Left kidney (tissue), 2 donors: ENCODE measurements around the gene SLC15A3. TPM values are rescaled to one million over a fixed set of nuclear protein-coding genes. Genes with fewer than 3 reads are reported as not detected.

ENCODE experiments used
- DNase-seq: peaks from one replicate; pipeline ENCODE4 v3.0.0-alpha.2; 2013
- polyA plus RNA-seq: library from polyadenylated mRNA; unstranded; fragments of 120-200 nt; gene quantifications from one replicate; pipeline ENCODE4 v1.2.1, GENCODE V29; 2013; ENCODE audit not compliant: insufficient read length

SLC15A3 gene
- polyA plus RNA-seq, 1 donor, result 15.7 TPM

DNA sequence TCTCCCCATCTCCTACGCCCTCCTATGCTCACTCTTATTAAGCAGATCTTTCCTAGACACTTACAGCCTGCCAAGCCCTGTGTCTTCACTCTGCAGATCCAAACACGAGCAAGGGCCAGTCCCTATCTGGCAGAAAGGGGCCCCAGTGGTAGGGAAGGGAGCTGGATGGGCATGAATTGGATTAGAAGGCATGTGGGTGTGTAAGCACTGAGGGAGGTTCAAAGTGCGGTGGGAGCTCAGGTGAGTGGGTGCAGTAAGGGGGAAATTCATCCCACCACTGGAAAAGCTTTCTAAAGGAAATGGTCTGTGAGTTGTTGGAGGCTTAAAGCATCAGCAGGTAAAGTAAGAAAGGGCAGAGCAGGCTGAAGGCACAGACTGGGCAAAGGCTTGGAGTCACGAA is 22.2 kb downstream of the SLC15A3 start:
- DNase-seq, result no peak

DNA sequence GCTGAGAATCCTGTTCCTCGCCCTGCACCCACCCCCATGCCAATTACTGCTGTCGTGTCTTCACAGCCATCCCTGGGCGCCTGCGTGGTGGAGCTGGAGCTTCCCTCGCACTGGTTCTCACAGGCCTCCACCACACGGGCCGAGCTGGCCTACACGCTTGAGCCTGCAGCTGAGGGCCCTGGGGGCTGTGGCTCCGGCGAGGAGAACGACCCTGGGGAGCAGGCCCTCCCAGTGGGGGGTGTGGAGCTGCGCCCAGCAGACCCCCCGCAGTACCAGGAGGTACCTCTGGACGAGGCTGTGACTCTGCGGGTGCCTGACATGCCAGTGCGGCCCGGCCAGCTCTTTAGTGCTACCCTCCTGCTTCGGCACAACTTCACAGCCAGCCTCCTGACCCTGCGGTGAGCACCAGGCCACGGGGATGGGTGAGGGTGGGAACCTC is 23.4 kb downstream of the SLC15A3 start:
- DNase-seq, result no peak

DNA sequence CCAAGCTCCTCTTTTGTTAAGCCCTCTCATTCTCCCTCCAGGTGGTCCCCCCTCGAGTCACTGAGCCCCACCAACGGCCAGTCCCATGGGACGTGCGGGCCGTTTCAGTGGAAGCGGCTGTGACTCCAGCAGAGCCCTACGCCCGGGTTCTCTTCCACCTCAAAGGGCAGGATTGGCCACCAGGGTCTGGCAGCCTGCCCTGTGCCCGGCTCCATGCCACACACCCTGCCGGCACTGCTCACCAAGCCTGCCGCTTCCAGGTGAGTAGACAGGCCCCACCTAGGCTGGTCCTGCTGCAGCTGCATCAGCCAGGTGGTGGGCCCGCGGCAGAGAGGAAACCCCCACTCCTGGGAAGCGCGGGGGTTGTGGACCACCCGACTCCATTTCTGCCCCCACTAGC is 24.4 kb downstream of the SLC15A3 start:
- no peak for DNase-seq

DNA sequence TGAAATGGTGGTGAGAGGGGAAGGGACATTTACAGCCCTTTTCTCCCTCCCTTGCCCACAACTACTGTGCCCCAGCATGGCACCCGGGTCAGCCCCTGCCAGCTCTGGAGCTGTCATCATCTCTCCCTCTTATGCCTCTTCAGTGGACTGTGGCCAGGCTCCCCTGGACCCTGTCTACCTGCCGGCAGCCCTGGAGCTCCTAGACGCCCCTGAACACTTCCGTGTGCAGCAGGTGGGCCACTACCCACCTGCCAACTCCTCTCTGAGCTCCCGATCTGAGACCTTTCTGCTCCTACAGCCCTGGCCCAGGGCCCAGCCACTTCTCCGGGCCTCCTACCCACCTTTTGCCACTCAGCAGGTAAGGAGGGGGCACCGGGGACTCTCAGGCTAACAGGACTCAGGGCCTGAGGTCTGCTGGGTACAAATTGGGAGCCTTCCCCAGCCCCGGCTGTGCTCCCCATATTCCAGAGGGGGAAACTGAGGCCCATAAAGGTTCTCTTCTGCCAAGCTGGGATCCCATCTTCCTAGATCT is 24.8 kb downstream of the SLC15A3 start:
- DNase-seq, result no peak

DNA sequence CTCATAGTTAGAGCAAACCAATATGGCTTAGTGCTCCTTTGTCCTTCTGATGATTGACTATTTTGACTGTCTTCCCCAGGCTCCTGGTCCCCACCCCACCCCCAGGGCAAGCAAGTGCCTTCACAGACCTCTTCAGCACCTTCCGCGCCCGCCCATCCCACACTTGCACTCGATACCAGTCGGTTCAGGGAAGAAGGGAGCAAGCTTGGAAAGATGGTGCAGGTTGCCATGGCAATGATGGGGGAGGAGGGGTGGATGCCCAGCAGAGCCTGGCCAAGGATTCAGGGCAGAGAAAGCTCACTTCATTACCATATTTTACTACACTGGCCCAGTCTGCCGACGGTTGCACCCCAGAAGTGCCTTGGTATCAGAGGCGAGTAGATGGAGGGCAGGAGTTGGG is 25.5 kb downstream of the SLC15A3 start:
- no peak for DNase-seq

DNA sequence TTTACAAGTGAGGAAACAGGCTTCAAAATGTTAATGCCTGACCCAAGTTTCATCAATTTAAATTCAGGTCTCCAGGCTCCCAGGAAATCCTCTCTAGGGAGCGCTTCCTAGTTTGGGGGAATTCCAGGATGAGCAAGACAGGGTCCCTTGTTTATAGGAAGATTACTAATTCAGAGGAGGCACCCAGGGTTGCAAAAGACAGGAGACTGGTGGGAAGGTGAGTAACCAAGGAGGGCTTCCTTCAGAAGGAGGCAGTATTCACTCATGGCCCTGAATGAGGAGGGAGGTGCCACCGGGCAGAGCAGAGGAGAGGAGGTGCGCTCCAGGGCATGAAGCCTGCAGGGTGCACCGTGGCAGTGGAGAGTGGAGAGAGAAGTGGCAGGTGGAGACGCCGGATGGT is 26.1 kb downstream of the SLC15A3 start:
- DNase-seq, result no peak

DNA sequence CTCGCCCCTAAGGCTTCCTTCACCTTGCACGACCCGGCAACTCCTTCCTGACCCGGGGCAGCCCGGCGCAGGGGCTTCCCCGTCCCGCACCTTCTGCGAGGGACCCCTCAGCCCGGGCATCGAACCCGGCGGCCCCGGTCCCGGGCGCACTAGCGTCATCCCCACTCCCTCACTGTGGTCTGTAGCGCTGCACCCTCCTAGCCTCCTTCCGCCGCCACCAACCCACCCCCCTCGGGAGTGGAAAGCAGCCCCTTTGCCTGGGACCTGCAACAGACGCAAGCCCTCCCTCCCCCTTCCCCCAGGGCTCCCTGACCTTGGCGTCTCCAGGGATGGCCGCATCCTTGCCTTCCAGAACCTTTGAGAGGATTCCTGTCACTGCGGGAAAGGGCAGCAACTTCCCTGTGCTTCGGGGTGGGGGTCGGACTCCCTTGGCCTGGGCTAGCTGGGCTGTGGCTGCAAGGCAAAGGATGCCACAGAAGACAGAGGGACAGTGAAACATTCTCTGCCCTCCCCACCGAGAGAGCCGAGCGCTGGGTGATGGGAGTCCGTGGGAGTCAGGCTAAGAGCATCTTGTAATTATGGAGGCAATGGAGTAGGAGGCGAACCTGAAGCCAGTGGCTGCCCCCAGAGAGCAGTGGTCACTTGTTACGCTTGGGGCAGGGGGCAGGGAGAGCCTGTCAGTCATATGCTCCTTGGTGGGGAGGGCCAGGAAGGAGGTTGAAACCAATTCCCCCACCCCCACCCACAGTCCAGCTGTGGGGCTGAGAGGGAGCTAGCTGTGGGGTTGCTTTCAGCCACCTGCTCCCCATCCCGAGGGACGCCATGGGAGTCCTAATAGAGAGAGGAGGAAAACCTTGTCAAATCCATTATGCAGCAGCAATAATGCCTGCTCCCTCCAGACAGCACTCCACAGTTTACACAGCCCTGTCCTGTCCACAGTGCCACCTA is 26.8 kb downstream of the SLC15A3 start:
- no peak for DNase-seq

DNA sequence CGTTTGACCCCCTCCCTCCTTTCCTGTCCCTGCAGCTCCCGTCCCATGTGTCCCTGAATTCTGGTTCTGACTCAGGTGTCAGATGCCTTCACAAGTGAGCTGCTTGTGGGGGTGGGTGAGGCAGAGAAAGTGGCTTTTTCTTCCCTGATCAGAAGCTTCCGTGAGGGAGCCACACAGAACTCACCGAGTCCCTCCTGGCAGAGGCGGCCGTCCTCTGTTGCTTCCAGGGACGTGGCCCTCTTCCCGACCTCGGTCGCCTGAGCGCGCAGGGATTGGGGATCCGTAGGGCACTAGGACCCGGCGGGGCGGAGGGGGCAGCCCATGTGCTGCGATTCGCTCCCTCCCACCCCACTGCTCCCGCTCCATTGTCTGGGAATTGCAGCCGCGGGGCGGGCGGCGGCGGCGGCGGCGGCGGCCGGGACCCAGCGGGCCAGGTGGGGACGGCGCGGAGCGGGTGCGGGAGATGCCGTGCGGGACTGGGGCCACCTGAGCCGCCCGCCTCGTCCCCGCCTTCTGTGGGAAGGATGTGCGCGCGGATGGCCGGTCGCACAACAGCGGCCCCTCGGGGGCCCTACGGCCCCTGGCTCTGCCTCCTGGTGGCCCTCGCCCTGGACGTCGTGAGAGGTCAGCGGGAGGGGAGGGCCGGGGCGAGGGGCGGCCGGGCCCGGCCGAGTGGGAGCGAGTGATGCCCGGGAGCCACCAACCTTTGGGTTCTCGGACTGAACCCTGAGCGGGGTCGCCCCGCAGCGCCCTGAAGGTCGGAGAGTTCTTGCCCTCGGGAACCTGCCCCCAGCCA is 27.7 kb downstream of the SLC15A3 start, which contains the start of gene TMEM132A:
TMEM132A (plus strand) TSS at position 351 of the 796 bp plus-strand sequence; CDS start at position 525, 174 bp downstream.
- peak; percentile 71 for DNase-seq

DNA sequence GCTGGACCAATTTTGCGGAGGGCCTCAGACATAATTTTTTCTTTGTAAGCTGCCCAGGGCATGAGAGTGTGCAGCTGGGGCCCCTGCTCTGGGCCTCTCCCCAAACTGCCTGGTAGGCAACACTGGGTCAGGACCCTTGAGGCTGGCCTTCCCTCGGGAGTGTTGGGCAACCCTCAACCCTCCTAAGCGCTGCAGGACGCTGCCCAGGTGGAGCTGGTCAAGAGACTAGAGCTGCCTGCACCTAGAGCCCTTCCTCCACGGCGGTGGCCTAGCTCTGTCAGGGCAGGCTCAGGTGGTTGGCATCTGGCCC is 28.2 kb downstream of the SLC15A3 start:
- no peak for DNase-seq

DNA sequence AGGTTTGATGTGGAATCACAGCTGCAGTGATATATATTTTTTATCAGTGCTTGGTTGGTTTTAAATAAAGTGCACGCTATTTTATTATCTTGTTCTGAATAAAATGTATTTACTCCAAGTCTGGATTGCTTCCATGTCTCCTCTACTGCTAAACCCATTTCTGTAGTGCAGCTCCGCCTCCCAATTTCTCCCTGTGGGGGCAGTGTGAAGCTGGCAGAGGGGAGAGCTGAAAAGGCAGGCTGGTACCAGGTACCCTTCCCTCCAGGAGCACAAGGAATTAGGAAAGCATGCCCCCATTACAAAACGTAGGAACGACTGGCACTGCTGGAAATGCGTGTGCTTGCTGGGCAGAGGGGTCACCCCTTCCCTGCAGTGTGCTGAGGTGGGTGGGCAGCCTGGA is 28.6 kb downstream of the SLC15A3 start:
- DNase-seq, result no peak

DNA sequence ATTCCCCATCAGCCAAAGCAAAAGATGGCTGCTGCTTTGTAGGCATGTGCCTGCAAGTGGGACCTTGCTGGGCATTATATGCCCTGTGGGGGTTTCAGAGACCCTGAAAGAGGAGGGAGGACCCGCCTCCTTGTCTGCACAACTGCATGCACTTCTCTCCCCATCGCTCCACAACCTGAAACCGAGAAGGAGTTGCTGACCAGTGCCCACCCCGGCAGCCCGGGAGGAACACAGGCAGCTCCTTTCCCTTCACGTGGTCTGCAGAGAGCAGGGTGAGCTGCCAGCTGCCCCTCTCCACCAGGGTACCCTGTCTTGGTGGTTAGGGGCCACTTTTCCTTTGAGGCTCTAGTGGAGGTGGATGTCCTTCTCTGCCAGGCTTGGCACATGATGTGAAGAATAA is 29.1 kb downstream of the SLC15A3 start:
- no peak for DNase-seq

DNA sequence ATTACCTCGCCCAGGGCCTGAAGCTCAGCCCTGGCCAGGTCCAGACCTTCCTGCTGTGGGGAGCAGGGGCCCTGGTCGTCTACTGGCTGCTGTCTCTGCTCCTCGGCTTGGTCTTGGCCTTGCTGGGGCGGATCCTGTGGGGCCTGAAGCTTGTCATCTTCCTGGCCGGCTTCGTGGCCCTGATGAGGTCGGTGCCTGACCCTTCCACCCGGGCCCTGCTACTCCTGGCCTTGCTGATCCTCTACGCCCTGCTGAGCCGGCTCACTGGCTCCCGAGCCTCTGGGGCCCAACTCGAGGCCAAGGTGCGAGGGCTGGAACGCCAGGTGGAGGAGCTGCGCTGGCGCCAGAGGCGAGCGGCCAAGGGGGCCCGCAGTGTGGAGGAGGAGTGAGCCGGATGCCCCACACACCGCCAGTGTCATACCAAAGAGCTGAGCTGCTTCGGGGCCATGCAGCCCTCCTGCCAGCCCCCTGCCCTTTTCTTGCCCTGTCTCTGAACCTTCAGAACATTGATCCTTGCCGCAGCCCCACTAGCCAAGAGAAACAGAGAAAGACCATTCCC is 30.1 kb downstream of the SLC15A3 start:
- DNase-seq, result no peak

DNA sequence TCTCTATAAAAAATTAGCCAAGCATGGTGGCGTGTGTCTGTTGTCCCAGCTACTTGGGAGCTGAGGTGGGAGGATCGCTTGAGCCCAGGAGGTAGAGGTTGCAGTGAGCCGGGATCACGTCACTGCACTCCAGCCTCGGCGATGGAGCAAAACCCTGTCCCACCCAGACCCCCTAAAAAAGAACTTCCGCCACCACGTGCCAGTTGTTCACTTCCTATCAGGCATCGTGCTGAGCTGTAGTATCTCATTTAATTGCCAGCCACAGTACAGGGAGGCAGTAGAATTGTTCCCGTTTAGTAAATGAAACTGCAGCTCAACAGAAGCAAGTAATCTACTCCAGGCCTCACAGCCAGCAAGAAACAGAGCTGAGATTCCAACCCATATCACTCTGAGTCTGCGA is 30.7 kb downstream of the SLC15A3 start:
- no peak for DNase-seq

DNA sequence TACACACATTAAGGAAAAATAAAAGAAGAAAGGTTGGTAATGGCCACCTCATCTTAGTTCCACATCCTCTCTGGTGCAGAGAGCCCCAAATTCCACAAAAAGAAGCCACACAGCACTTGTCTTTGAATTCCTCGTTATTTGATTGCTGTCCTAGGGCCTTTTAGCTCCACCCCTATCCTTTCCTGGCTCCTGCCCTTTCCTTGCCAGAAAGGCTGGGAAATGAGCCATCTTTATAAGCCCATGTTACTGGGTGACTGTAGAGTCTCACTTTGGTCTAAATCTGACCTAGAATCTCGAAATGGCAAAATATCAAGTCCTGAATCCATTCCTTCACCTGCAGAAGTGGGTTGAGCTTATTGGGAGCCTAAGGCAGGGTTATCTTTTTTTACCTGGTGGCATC is 32.0 kb downstream of the SLC15A3 start:
- DNase-seq, result no peak

DNA sequence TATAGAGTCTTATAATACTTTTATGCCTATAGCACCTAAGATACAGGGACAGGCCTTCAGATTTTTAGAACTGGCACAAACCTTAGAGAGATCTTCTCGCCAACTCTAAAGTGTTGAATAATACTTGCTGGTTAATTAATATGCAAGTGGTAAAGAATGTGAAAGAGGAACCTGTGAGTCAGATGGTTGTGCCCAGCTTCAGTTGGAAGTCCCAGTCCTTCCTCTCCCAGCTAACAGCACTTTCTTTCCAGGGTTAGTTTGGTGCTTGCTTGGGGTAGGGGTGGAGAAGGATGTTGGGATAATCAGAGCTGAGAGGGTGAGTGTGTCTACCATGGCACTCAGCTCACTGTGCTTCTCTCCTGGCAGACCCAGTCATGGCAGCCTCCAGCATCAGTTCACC is 32.7 kb downstream of the SLC15A3 start:
- no peak for DNase-seq

DNA sequence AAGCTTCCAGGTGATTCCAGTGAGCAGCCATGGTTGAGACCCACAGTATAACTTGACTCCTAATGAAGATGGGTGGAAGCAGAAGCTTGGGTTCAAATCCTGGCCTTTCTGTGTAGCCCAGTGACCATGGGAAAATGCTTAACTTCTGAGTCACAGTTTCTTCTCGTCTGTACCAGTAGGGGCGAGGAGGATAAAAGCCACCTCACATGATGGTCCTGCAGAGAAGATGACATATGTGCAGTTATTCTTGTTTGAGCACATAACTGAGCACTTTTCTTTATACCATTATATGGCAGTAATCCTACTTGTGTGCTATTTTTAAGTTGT is 33.1 kb downstream of the SLC15A3 start:
- no peak for DNase-seq

DNA sequence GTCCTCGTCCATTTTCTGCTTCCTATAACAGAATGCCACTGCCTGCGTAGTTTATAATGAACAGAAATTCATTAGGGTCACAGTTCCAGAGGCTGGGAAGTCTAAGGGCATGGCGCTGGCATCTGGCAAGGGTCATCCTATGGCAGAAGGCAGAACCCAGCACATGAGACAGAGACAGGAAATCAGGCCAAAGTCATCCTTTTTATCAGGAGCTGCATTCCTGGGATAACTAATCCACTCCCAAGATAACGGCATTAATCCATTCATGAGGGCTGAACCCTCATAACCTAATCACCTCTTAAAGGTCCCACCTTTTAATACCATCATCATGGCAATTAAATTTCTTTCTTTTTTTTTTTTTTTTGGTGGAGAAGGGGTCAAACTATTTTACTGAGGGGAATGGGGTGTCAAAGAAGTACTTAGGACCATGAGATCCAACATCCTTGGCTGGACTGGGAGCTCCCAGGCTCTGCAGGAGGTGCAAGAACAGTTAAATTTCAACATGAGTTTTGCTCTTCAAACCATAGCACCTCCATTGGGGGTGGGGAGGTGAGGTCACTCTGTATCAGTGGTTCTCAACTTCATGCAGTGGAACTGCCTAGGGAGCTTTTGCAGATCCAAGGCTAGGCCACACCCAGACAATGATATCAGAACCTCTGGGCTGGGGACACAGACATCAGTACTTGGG is 33.6 kb downstream of the SLC15A3 start:
- DNase-seq, result no peak

DNA sequence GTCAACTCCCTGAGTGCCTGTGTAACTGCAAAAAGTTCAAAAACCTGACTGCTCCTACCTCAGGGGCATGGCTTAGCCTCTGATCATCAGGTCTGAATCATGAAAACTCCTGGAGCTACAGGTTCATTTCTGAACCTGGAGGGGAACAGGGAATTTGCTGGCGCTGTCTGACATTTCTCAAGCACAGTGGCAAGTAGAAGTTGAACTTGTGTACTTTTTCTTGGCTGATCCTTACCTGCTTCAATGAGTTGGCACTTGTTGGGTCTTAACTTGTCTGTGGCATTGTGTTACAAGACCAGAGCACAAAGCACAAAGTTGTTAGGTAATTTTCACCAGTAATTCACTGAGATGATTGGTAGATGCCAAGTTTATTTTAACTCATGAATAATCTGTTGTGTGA is 34.7 kb downstream of the SLC15A3 start:
- DNase-seq, result no peak

DNA sequence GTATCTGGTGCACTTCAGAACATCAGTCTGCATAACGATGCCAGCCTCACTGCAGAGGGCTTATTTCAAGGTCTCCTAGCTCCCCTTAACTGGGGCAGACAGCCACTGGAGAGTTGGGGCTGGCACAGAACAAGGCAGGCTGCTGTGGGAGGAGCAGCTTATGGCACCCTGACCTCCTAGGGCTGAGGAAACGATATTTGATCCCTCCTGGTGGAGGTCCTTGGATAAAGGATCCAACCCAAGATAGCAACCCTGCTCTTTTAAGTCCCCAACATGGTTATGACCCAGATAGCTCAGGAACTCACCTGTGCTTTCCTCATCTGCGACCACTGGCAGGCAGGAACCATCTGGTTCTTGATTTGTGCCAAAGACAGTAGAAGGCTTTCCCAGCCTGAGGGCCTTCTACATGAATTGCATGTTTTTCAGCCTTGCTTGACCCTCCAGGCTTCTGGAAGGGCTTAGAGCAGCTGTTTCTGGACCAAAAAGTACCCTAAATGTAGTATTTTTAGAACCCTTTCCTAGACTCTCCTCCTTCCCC is 35.2 kb downstream of the SLC15A3 start:
- no peak for DNase-seq

DNA sequence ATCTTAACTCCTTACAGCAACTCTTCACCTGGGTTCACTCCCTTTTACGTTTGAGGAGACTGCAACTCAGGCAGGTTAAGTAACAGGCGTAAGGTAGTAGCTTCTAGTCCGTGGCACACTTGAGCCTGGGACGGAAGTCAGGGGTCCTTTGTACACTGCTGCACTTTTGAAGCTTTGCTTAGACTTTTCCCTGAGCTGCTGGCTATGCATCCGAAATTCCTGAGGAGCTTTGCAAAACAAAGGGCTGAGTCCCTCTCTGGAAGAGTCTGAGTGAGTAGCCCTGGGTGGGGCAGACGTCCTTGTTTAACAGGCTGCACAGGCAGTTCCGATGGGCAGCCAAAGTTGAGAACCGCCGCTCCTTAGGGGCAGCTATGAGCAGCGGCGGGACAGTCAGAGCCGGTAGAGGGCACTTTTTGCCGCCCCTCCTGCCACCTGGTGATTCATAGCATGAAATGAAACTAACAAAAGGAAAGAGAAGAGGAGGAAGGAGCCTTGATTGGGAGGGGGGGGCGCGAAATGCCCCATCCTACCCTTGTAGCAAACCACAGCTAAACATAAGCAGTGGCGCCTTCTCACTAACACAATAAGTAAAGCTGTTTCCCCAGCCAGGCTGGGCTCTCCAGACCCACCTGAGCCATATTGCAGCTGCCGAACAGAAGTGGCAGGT is 36.6 kb downstream of the SLC15A3 start:
- DNase-seq, result no peak

DNA sequence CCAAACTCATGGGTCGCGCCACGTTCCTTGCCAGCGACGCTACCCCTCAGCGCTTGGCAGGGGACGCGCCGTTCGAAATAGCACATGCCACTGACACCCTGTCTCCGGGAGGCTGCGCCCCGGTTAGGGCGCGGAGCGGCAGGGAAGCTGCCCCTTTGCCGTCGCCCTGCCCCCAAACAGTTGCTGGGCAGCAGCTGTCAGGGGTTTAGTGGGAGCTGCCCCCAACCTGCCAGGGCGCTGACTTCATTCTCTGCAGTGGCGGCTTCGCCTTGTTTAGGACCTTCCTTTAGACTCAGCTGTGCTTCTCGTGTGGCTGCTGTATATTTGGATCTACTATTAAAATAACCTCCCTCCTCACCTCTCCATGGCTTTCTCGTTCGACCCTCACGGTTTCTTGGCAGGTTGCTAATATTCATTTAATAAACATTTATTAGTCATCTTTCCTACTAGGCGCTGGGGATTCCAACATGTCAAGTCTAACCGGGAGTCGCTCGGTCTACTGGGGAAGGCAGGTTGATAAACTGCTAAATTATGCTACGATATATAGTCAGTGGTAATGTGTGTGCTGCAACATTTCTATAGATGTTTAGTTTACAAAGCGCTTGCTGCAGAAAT is 37.2 kb downstream of the SLC15A3 start:
- no peak for DNase-seq
